Activated CD4-positive, alpha-beta T cell treated with anti-CD3 and anti-CD28 coated beads for 36 hours (primary cell): ENCODE data around the gene ICAM5. TPM values are rescaled to one million over a fixed set of nuclear protein-coding genes. Genes with fewer than 3 reads are reported as not detected.
"Not testable (repeated sequence)": the region's sequence is repeated elsewhere in the genome, so short reads cannot be mapped to it uniquely, and the experiment has no call there.

Experiments used
- ATAC-seq: fragments of 200-7000 bp; cut with Tn5 transposase; one replicate; pipeline ENCODE4 v1.10.0; 2021; ENCODE audit warnings: mild to moderate bottlenecking, moderate library complexity
- CTCF ChIA-PET: fragments of 350-600 bp; sonication (Branson Sonifier 250); formaldehyde crosslinking; loops from one replicate; lab custom pipeline; 2021; ENCODE audit warnings: antibody characterized with exemption; lab: Charles Lee
- POLR2A ChIA-PET: fragments of 350-600 bp; sonication (Branson Sonifier 250); formaldehyde crosslinking; loops from one replicate; lab custom pipeline; 2021; ENCODE audit warnings: antibody characterized with exemption, inconsistent platforms; lab: Charles Lee
- DNase-seq: peaks from one replicate; pipeline ENCODE4 v3.0.0-alpha.2; 2020
- H3K27ac Mint-ChIP-seq: one replicate; pipeline ENCODE4 v1.8.0; 2021; ENCODE audit warnings: mixed read lengths
- H3K27me3 Mint-ChIP-seq: one replicate; pipeline ENCODE4 v1.8.0; 2021; ENCODE audit warnings: mixed read lengths
- H3K36me3 Mint-ChIP-seq: one replicate; pipeline ENCODE4 v1.8.0; 2021; ENCODE audit warnings: low read depth, mixed read lengths
- H3K4me1 Mint-ChIP-seq: one replicate; pipeline ENCODE4 v1.8.0; 2021; ENCODE audit warnings: mixed read lengths
- H3K4me3 Mint-ChIP-seq: one replicate; pipeline ENCODE4 v1.8.0; 2021; ENCODE audit warnings: mild to moderate bottlenecking, moderate library complexity, mixed read lengths
- H3K9me3 Mint-ChIP-seq: one replicate; pipeline ENCODE4 v1.8.0; 2021; ENCODE audit warnings: low read depth, mixed read lengths
- intact Hi-C, 2 experiments: fragments of 100-400 bp; cut with DNase I in 1 of 2; cut with micrococcal nuclease in 1 of 2; formaldehyde crosslinking; loops; one replicate each; pipeline versions ENCODE4 v1.14.2 to v1.15.1; 2022 to 2024; cut with DNase I, micrococcal nuclease
- total RNA-seq, 2 experiments: library from RNA; stranded (reverse); gene quantifications; one replicate each; pipeline ENCODE4 v1.2.3, GENCODE V29; 2021

Gene ICAM5
- 1 to 10 TPM; 1.9 TPM for total RNA-seq

DNA sequence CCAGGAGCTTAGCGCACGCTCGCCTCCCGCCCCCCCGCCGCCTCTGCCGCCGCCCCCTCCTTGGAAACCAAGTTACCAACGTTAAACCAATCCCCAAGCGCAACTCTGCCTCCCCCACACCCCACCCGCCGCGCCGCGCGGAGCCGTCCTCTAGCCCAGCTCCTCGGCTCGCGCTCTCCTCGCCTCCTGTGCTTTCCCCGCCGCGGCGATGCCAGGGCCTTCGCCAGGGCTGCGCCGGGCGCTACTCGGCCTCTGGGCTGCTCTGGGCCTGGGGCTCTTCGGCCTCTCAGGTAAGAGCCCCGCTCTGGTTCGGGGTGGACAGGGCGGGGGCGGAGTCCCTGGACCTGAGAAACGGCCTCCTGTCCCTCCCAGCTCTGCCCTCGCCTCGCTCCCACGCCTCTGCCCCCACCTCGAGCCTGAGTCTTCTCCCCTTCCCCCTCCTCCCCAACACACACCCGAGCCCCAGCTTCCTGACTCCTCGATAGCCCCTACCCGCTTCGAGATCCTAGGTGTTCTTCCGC lies at the start of gene ICAM5:
Gene ICAM5, plus strand, starts transcription at position 117 of the 521 bp plus-strand sequence. Its CDS starts 92 bp downstream, at position 209.
- H3K4me3 Mint-ChIP-seq = peak within 1 kb of the TSS; percentile 66
- DNase-seq (peak; percentile 67), ATAC-seq (no peak)
- peaks cover 64% of the 10 kb centered on the region for H3K27me3 Mint-ChIP-seq
- H3K36me3 Mint-ChIP-seq = peaks cover 15% of the 10 kb centered on the region
- CTCF ChIA-PET = interaction anchor here (0.8 to 2.7 kb wide), 12 partner anchors 19 to 142 kb away, joined by 3 to 14 read pairs (median 4); partner anchors contain the start of gene ICAM1
- H3K9me3 Mint-ChIP-seq = no peaks in the 10 kb centered on the region
- H3K4me1 Mint-ChIP-seq = peaks cover 71% of the 10 kb centered on the region
- POLR2A ChIA-PET = interaction anchor here (0.6 to 2.3 kb wide), 5 partner anchors 13 to 97 kb away, joined by 3 to 12 read pairs (median 4); partner anchors contain the start of gene ICAM1
- intact Hi-C loops = loop anchor here (1.0 to 10.0 kb wide), 6 partner anchors 19 to 277 kb away; partner anchors contain the start of genes S1PR5 (in 2 of the 2), ICAM1 (in 1 of the 2) and KRI1 (in 1 of the 2)
- H3K27ac Mint-ChIP-seq = peak within 1 kb of the TSS; percentile 53

- H3K9me3 Mint-ChIP-seq, DNase-seq, H3K27me3 Mint-ChIP-seq, H3K4me3 Mint-ChIP-seq, H3K27ac Mint-ChIP-seq, ATAC-seq, H3K4me1 Mint-ChIP-seq, intact Hi-C loops, H3K36me3 Mint-ChIP-seq: not testable (repeated sequence)
- ChIA-PET POLR2A (interaction anchor here (0.5 to 0.6 kb wide), 2 partner anchors 89 to 161 kb away, joined by 4 to 7 read pairs; partner anchors contain the start of gene CDC37), CTCF (interaction anchor here (1.0 kb wide), 1 partner anchor 34 kb away, joined by 3 read pairs; no protein-coding TSS in a partner anchor)
Measured at GRCh38 chr19:10241826-10242449, 47.8 kb upstream of the ICAM5 start.

DNA sequence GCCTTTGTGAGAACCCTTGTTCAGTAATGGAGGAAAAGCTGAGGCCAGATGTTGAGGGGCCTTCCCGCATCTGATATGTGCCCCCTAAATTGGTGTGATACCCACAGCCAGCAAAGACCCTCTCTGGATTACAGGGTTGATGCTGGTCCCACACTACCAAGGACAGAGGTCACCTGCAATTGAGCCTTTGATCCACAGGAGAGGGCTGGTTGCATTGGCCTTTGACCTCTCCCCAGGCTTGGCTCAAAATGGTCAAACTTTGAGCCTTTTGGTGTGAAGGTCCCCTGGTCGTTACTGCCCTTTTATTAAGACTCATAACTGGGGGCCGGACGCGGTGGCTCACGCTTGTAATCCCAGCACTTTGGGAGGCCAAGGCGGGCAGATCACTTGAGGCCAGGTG lies 46.1 kb upstream of the ICAM5 start:
- H3K36me3 Mint-ChIP-seq = no peaks in the 10 kb centered on the region
- H3K27me3 Mint-ChIP-seq = no peaks in the 10 kb centered on the region
- intact Hi-C loops = no loop called here
- no peak overlapping the region for H3K27ac Mint-ChIP-seq
- CTCF ChIA-PET = interaction anchor here (1.2 kb wide), 1 partner anchor 18 kb away, joined by 4 read pairs; no protein-coding TSS in a partner anchor
- DNase-seq (no peak), ATAC-seq (no peak)
- no peaks in the 10 kb centered on the region for H3K9me3 Mint-ChIP-seq
- no peaks in the 10 kb centered on the region for H3K4me1 Mint-ChIP-seq
- no peak overlapping the region for H3K4me3 Mint-ChIP-seq
- POLR2A ChIA-PET = no interaction called here

DNA sequence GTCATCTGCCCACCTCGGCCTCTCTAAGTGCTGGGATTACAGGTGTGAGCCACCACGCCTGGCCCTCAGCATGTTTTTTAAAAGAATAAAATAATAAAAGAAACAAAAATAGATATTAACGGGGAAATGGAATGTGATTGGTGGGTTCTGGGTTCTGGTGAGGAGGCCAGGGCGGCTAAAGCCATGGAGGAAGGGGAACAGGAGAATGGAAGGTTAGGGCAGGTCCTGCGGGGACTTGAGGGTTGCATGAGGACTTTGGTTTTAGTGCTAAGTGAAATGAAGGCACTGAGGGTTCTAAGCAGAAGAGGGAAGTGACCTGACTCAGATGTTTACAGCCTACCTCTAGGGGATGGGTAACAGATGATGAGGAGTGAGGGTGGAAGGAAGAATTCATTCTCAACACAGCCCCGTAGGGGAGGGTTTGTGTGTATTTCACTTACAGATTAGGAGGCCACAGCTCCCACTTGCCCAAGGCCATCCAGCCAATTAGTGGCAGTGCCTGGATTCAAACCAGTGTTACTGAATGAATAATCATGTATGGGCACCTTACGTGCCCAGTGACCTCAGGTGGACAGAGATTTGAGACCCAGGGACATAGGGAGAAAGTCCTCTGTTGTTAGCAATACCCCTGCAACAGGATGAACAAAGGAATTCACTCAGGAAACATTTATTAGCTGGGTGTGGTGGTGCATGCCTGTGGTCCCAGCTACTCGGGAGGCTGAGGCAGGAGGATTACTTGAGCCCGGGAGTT lies 44.4 kb upstream of the ICAM5 start:
- H3K4me1 Mint-ChIP-seq = no peaks in the 10 kb centered on the region
- no peak overlapping the region for H3K4me3 Mint-ChIP-seq
- no peaks in the 10 kb centered on the region for H3K27me3 Mint-ChIP-seq
- ChIA-PET POLR2A (no interaction called here), CTCF (interaction anchor here (0.8 to 1.3 kb wide), 3 partner anchors 22 to 143 kb away, joined by 3 to 5 read pairs (median 4); no protein-coding TSS in a partner anchor)
- DNase-seq (no peak), ATAC-seq (no peak)
- no peak overlapping the region for H3K27ac Mint-ChIP-seq
- intact Hi-C loops = no loop called here
- no peaks in the 10 kb centered on the region for H3K36me3 Mint-ChIP-seq
- H3K9me3 Mint-ChIP-seq = no peaks in the 10 kb centered on the region

DNA sequence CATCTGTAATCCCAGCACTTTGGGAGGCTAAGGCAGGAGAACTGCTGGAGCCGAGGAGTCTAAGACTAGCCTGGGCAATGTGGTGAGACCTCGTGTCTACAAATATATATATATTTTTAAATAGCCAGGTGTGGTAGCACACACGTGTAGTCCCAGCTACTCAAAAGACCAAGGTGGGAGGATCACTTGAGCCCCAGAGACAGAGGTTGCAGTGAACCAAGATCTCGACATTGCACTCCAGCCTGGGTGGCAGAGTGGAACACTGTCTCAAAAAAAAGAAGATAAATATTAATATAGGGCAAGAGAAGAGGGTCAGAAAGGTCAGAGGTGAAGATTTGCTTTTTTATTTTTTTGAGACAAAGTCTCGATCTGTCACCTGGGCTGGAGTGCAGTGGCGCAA lies 43.2 kb upstream of the ICAM5 start:
- no peak overlapping the region for H3K4me3 Mint-ChIP-seq
- POLR2A ChIA-PET = no interaction called here

GRCh38 chr19:10251792-10252694 lies 37.7 kb upstream of the ICAM5 start, which contains the start of gene MRPL4:
Gene MRPL4 (plus strand): TSS chr19:10252214. CDS start chr19:10252254, 40 bp downstream.
- H3K36me3 Mint-ChIP-seq = peaks cover 35% of the 10 kb centered on the region
- CTCF ChIA-PET = interaction anchor here (0.6 to 2.9 kb wide), 4 partner anchors 8 to 170 kb away, joined by 3 to 19 read pairs (median 10); no protein-coding TSS in a partner anchor

More for the DNA sequence above, 43.2 kb upstream of the ICAM5 start:
- no peak for DNase-seq
- Mint-ChIP-seq H3K9me3 (no peaks in the 10 kb centered on the region), H3K27me3 (no peaks in the 10 kb centered on the region), H3K4me1 (peaks cover 5% of the 10 kb centered on the region), H3K36me3 (no peaks in the 10 kb centered on the region), H3K27ac (no peak overlapping the region)
- ATAC-seq = no peak
- CTCF ChIA-PET = interaction anchor here (0.6 to 1.0 kb wide), 3 partner anchors 23 to 142 kb away, joined by 3 to 5 read pairs (median 4); no protein-coding TSS in a partner anchor
- intact Hi-C loops = no loop called here

DNA sequence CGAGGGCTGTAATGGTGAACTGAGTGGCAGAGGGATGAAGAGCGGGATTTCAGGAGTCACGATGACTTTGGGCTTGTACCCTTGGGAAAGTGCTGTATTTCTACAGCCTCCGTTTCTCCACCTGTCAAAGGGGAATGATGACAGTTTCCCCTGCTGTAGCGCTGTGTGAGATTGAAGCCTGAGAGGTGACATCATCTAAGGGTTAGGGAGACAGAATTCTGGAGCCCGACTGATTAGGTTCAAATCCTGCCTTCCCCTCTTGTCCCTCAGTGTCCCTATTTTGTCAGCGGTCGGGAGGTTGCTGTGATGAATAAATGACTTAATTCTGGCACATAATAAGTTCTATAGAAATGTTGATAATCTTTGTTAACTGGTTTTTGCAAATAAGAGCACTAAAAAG lies 37.0 kb upstream of the ICAM5 start:
- CTCF ChIA-PET = no interaction called here
- Mint-ChIP-seq H3K27me3 (no peaks in the 10 kb centered on the region), H3K9me3 (no peaks in the 10 kb centered on the region), H3K27ac (peak overlapping the region; percentile 97), H3K4me3 (peak overlapping the region; percentile 97), H3K4me1 (peaks cover 18% of the 10 kb centered on the region), H3K36me3 (peaks cover 42% of the 10 kb centered on the region)
- ATAC-seq (no peak), DNase-seq (no peak)
- POLR2A ChIA-PET = interaction anchor here (0.7 kb wide), 1 partner anchor 19 kb away, joined by 3 read pairs; no protein-coding TSS in a partner anchor
- intact Hi-C loops = loop anchor here (1.0 to 10.0 kb wide), 5 partner anchors 145 to 1122 kb away; partner anchors contain the start of genes CDC37 (in 1 of the 2), CDKN2D (in 1 of the 2), ILF3 (in 1 of the 2) and KRI1 (in 1 of the 2)

More at GRCh38 chr19:10251792-10252694, 37.7 kb upstream of the ICAM5 start, which contains the start of gene MRPL4:
- Mint-ChIP-seq H3K4me1 (peaks cover 18% of the 10 kb centered on the region), H3K27me3 (no peaks in the 10 kb centered on the region), H3K9me3 (no peaks in the 10 kb centered on the region), H3K4me3 (peak within 1 kb of the TSS; percentile 97), H3K27ac (peak within 1 kb of the TSS; percentile 97)
- intact Hi-C loops = loop anchor here (1.0 to 10.0 kb wide), 13 partner anchors 21 to 1123 kb away; partner anchors contain the start of genes CDC37 (in 1 of the 2), CDKN2D (in 1 of the 2), DNMT1 (in 1 of the 2) and ILF3 (in 1 of the 2)
- peak; percentile 99 for ATAC-seq
- peak; percentile 97 for DNase-seq
- POLR2A ChIA-PET = interaction anchor here (0.6 to 0.7 kb wide), 2 partner anchors 58 to 143 kb away, joined by 4 to 5 read pairs; no protein-coding TSS in a partner anchor

GRCh38 chr19:10254244-10254643 lies 35.5 kb upstream of the ICAM5 start:
- no peak for ATAC-seq
- Mint-ChIP-seq H3K9me3 (no peaks in the 10 kb centered on the region), H3K27me3 (no peaks in the 10 kb centered on the region), H3K4me1 (peaks cover 25% of the 10 kb centered on the region), H3K27ac (no peak overlapping the region), H3K36me3 (peaks cover 57% of the 10 kb centered on the region), H3K4me3 (peak overlapping the region; percentile 97)
- DNase-seq = no peak
- POLR2A ChIA-PET = interaction anchor here (0.7 kb wide), 1 partner anchor 14 kb away, joined by 3 read pairs; no protein-coding TSS in a partner anchor
- intact Hi-C loops = loop anchor here (5.0 to 10.0 kb wide), 3 partner anchors 147 to 1121 kb away; partner anchors contain the start of genes CDKN2D (in 1 of the 2), KRI1 (in 1 of the 2), PPAN (in 1 of the 2) and SWSAP1 (in 1 of the 2)
- CTCF ChIA-PET = interaction anchor here (0.6 to 1.4 kb wide), 4 partner anchors 35 to 136 kb away, joined by 3 to 4 read pairs (median 3); partner anchors contain the start of gene ICAM5

DNA sequence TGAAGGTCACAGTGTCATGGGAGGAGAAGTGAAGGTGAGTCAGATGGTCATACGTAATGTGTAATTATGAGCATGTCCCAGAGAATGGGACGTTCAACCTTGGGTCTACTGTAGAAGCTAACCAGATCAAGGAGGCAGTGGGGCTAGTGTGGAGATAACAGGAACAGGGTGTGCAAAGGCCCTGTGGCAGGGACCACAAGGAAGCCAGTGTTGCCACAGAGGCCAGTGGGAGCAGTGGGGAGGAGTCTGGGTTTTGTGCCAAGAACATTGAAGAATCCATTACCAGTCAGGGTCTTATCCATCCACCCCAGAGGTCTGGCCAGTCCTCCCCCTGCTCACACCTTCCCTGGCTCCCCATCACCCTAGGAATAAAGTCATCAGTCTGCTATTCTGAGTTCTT lies 34.4 kb upstream of the ICAM5 start:
- Mint-ChIP-seq H3K4me1 (peaks cover 35% of the 10 kb centered on the region), H3K36me3 (peaks cover 64% of the 10 kb centered on the region), H3K4me3 (no peak overlapping the region), H3K9me3 (no peaks in the 10 kb centered on the region), H3K27me3 (no peaks in the 10 kb centered on the region), H3K27ac (peak overlapping the region; percentile 35)
- DNase-seq (no peak), ATAC-seq (no peak)
- ChIA-PET POLR2A (no interaction called here), CTCF (interaction anchor here (0.7 kb wide), 1 partner anchor 218 kb away, joined by 4 read pairs; no protein-coding TSS in a partner anchor)
- intact Hi-C loops = loop anchor here (5.0 to 10.0 kb wide), 2 partner anchors 77 to 1119 kb away; partner anchors contain the start of genes RAVER1 (in 1 of the 2) and SWSAP1 (in 1 of the 2)
